Measurements from ENCODE around the gene DNAH8.
"Not testable (repeated sequence)": the region's sequence is repeated elsewhere in the genome, so short reads cannot be mapped to it uniquely, and the experiment has no call there.

Gene DNAH8

GRCh38 chr6:38901802-38902522 lies 186.9 kb downstream of the DNAH8 start:
- peak; percentile 23 for DNase-seq (ENCODE audit: low read depth, low spot score)

GRCh38 chr6:38906582-38906981 lies 191.5 kb downstream of the DNAH8 start:
- DNase-seq (ENCODE audit: low read depth, low spot score): no peak

- DNase-seq (ENCODE audit: low read depth, low spot score): no peak
Observed at GRCh38 chr6:38907264-38907663, 192.2 kb downstream of the DNAH8 start.

GRCh38 chr6:38909015-38909730 lies 194.1 kb downstream of the DNAH8 start:
- no peak for DNase-seq (ENCODE audit: low read depth, low spot score)

GRCh38 chr6:38910207-38910606 lies 195.1 kb downstream of the DNAH8 start:
- no peak for DNase-seq (ENCODE audit: low read depth, low spot score)

GRCh38 chr6:38912378-38912777 lies 197.3 kb downstream of the DNAH8 start:
- DNase-seq (ENCODE audit: low read depth, low spot score): no peak

GRCh38 chr6:38915205-38915925 lies 200.3 kb downstream of the DNAH8 start:
- DNase-seq (ENCODE audit: low read depth, low spot score): no peak

- DNase-seq (ENCODE audit: low read depth, low spot score): not testable (repeated sequence)
Observed at GRCh38 chr6:38921540-38921939, 206.4 kb downstream of the DNAH8 start.

GRCh38 chr6:38924791-38925509 lies 209.8 kb downstream of the DNAH8 start:
- no peak for DNase-seq (ENCODE audit: low read depth, low spot score)

- no peak for DNase-seq (ENCODE audit: low read depth, low spot score)
Observed at GRCh38 chr6:38929560-38929959, 214.4 kb downstream of the DNAH8 start.

GRCh38 chr6:38933426-38933825 lies 218.3 kb downstream of the DNAH8 start:
- DNase-seq (ENCODE audit: low read depth, low spot score): no peak

- DNase-seq (ENCODE audit: low read depth, low spot score): no peak
Observed at GRCh38 chr6:38935051-38935450, 219.9 kb downstream of the DNAH8 start.

GRCh38 chr6:38937839-38938613 lies 222.9 kb downstream of the DNAH8 start:
- no peak for DNase-seq (ENCODE audit: low read depth, low spot score)

- no peak for DNase-seq (ENCODE audit: low read depth, low spot score)
Observed at GRCh38 chr6:38938741-38939140, 223.6 kb downstream of the DNAH8 start.

GRCh38 chr6:38942442-38942841 lies 227.3 kb downstream of the DNAH8 start:
- DNase-seq (ENCODE audit: low read depth, low spot score): no peak

GRCh38 chr6:38942965-38943364 lies 227.9 kb downstream of the DNAH8 start:
- no peak for DNase-seq (ENCODE audit: low read depth, low spot score)

GRCh38 chr6:38943964-38944363 lies 228.9 kb downstream of the DNAH8 start:
- no peak for DNase-seq (ENCODE audit: low read depth, low spot score)

- DNase-seq (ENCODE audit: low read depth, low spot score): no peak
Observed at GRCh38 chr6:38944655-38945279, 229.7 kb downstream of the DNAH8 start.

- no peak for DNase-seq (ENCODE audit: low read depth, low spot score)
Observed at GRCh38 chr6:38955861-38956260, 240.8 kb downstream of the DNAH8 start.

- DNase-seq (ENCODE audit: low read depth, low spot score): no peak
Observed at GRCh38 chr6:38957426-38957825, 242.3 kb downstream of the DNAH8 start.

- no peak for DNase-seq (ENCODE audit: low read depth, low spot score)
Observed at GRCh38 chr6:38959138-38959537, 244.0 kb downstream of the DNAH8 start.
